Testis (tissue), 3 donors: ENCODE data around the gene ZNF296. TPM values are rescaled to one million over a fixed set of nuclear protein-coding genes. Genes with fewer than 3 reads are reported as not detected.

Experiments used
- DNase-seq: peaks from one replicate; pipeline ENCODE4 v3.0.0-alpha.2; 2019
- H3K27ac ChIP-seq, 2 donors: fragments of 200-600 bp; sonication (generic); one replicate each; pipeline ENCODE4 v1.5.1; 2019
- H3K27me3 ChIP-seq: fragments of 200-600 bp; sonication (generic); one replicate; pipeline ENCODE4 v1.5.1; 2019
- H3K36me3 ChIP-seq: fragments of 200-600 bp; sonication (generic); one replicate; pipeline ENCODE4 v1.5.1; 2017; ENCODE audit warnings: low read depth; ENCODE audit errors: missing control alignments
- H3K4me1 ChIP-seq: fragments of 200-600 bp; sonication (generic); one replicate; pipeline ENCODE4 v1.5.1; 2019
- H3K4me3 ChIP-seq, 2 donors: fragments of 200-600 bp; sonication (generic); one replicate each; pipeline ENCODE4 v1.5.1; 2017 to 2019
- H3K9me3 ChIP-seq: fragments of 200-600 bp; sonication (generic); one replicate; pipeline ENCODE4 v1.5.1; 2017
- POLR2A ChIP-seq: fragments of 450-650 bp; IDR thresholded peaks from one replicate; pipeline ENCODE4 v1.6.1; 2017; ENCODE audit warnings: antibody characterized with exemption, mild to moderate bottlenecking, moderate library complexity
- WGBS, 2 donors: methylation state at CpG; one replicate each; pipeline ENCODE4 v1.1.5; 2018; 5-methylcytosine and 5-hydroxymethylcytosine counted together
- intact Hi-C: fragments of 100-400 bp; cut with DNase I; formaldehyde crosslinking; loops from one replicate; pipeline ENCODE4 v1.15.1; 2023; ENCODE audit warnings: low total_unique reads
- polyA plus RNA-seq: library from polyadenylated mRNA; stranded (reverse); fragments of 350-450 nt; fragmentation: Illumina TruSeq; extraction: RNeasy Lipid Tissue Mini Kit (QIAGEN cat#74804); gene quantifications from one replicate; pipeline ENCODE4 v1.2.3, GENCODE V29; 2014; ENCODE audit warnings: low read depth, low replicate concordance; ENCODE audit not compliant: insufficient read depth
- total RNA-seq, 2 donors: library from RNA; depleted of rRNA; stranded (reverse); fragments of >200 nt; gene quantifications; one replicate each; pipeline ENCODE4 v1.2.3, GENCODE V29; 2016
- TF ChIP-seq, protein P1 (sequence below), 3 experiments: fragments of 450-650 bp in 2 of 3; fragments of 200-600 bp in 1 of 3; sonication (generic) in 1 of 3; IDR thresholded peaks; one replicate each; pipeline ENCODE4 v1.5.1; 2016 to 2019; ENCODE audit warnings: antibody characterized with exemption in 3 of 3, mild to moderate bottlenecking in 2 of 3, moderate library complexity in 1 of 3

ZNF296 gene
- total and polyA plus RNA-seq, 3 donors from 2014 or later: 3.0 to 6.7 (median 5.8) TPM

DNA sequence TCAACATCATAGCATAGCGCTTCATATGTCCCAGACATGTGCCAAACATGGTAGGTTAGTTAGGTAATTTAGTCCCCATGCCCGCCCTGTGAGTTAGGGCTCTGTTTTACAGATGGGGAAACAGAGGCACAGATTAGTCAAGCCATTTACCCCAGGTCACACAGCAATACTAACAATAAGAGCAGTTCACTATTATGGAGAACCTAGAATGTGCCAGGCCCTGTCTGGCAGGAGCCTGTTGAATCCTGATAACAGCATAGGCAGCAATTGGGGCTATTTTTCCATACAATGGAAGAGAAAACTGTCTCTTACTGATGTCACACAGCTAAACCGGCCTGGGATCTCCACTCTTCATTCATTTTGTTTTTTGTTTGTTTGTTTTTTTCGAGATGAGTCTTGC is 10.2 kb upstream of the ZNF296 start:
- Histone ChIP-seq H3K9me3 (no peaks in the 10 kb centered on the region), H3K4me3 (no peak overlapping the region), H3K27ac (no peak overlapping the region), H3K36me3 (no peaks in the 10 kb centered on the region), H3K27me3 (no peaks in the 10 kb centered on the region), H3K4me1 (peaks cover 7% of the 10 kb centered on the region)
- 92 to 93% methylated on average over 4 of the region's 4 CpGs for WGBS, 2 donors
- TF ChIP-seq POLR2A: no peak
- TF ChIP-seq, protein P1, sequence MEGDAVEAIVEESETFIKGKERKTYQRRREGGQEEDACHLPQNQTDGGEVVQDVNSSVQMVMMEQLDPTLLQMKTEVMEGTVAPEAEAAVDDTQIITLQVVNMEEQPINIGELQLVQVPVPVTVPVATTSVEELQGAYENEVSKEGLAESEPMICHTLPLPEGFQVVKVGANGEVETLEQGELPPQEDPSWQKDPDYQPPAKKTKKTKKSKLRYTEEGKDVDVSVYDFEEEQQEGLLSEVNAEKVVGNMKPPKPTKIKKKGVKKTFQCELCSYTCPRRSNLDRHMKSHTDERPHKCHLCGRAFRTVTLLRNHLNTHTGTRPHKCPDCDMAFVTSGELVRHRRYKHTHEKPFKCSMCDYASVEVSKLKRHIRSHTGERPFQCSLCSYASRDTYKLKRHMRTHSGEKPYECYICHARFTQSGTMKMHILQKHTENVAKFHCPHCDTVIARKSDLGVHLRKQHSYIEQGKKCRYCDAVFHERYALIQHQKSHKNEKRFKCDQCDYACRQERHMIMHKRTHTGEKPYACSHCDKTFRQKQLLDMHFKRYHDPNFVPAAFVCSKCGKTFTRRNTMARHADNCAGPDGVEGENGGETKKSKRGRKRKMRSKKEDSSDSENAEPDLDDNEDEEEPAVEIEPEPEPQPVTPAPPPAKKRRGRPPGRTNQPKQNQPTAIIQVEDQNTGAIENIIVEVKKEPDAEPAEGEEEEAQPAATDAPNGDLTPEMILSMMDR (IDR thresholded peaks at IDR 0.05): no peak
- intact Hi-C loops: no loop called here
- no peak for DNase-seq

DNA sequence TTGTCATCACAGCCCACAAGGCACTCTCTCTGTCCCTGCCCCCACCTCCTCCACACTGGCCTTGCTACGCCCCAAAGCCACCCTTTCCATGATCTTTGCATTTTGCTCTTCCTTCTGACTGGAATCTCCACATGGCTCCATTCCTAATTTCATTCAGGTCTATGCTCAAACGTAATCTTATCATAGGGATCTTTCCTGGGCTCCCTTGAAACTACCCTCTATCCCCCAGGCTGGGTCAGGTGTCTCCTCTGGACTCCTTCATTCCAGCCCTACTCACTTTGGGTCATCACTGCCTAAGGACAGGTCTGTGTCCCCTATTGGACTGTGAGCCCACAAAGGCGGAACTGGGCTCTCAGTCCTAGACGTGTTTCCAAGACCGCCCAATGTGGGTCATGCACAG is 5.9 kb upstream of the ZNF296 start:
- DNase-seq: no peak
- Histone ChIP-seq H3K4me3 (no peak overlapping the region), H3K9me3 (no peaks in the 10 kb centered on the region), H3K27ac (no peak overlapping the region), H3K4me1 (peaks cover 14% of the 10 kb centered on the region), H3K36me3 (no peaks in the 10 kb centered on the region), H3K27me3 (no peaks in the 10 kb centered on the region)
- intact Hi-C loops: no loop called here
- 84 to 86% methylated on average over 5 of the region's 5 CpGs for WGBS, 2 donors
- TF ChIP-seq, protein P1 (IDR thresholded peaks at IDR 0.05): no peak
- TF ChIP-seq POLR2A: no peak

DNA sequence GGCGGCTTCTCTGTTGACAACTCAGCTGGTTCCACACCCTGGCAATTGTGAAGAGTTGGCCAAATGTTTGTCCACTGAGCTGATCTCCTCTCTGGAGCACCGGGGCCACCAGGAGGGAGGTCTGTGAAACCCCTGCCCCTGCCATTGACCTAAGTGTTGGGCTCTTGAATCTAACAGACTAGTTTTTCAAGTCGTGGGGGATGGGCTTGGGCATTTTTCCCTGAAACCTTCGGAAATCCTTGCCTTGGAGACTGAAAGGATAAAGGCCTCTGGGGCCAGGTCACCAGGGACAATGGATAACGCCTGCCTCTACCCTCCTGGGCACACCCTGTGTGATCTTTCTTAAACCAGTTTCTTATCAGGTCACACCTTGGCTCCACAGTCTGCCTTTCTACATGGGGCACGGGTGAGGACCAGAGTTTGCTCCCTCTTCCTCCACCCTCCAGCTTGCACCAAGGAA is 3.7 kb upstream of the ZNF296 start:
- intact Hi-C loops: no loop called here
- no peak overlapping the region for H3K27ac ChIP-seq
- DNase-seq: no peak

DNA sequence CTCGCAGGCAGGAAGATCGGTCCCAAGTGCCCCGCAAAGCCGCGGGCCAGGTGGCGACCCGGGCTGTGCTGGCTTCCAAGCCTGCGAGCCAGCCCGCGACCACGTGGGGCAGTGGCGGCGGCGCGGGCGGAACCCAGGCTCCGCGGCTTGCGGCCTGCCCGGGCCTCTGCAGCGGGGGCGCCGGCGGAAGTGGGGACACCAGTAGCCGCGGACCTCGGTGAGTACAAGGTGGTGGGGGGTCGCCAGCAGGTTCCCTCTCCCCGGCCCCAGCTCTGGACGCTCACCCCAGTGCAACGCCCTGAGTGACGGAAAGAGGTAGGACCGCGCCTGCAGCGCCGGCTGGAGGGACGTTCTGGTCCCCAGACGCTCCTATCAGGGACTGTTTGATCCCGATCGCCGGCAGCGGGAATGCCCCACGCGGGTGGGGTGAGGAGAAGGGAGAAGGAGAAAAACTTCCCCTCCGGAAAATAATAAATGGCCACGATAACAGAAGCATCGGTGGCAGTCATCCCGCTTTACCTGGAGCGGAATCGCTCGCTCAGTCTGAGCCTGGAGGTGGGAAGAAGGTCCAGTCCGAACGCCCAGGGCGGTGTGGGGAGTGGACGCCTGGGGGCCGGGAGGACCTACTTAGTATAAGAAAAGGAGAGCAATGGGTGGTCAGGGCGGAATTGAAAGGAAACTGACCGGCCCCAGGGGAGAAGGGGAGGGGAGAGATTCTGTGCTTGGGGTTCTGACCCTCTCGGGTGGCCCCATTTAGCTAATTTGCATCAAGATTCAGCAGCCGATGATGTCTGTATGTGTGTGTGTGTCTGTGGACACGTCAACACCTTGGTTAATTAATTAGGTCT is 3.0 kb upstream of the ZNF296 start, which contains the start of gene GEMIN7:
TSS of gene GEMIN7 (plus strand) at position 198 of the 848 bp plus-strand sequence. CDS start 10,855 bp downstream, outside the sequence.
- DNase-seq: peak; percentile 70
- Histone ChIP-seq H3K9me3 (no peaks in the 10 kb centered on the region), H3K27me3 (no peaks in the 10 kb centered on the region), H3K36me3 (no peaks in the 10 kb centered on the region), H3K27ac (peak within 1 kb of the TSS in 1 of 2 donors; percentile 8), H3K4me3 (peak within 1 kb of the TSS; percentile 88 to 95), H3K4me1 (peaks cover 23% of the 10 kb centered on the region)
- intact Hi-C loops: no loop called here
- no peak for TF ChIP-seq POLR2A
- TF ChIP-seq, protein P1 (IDR thresholded peaks at IDR 0.05): peak in 1 of 3 experiments; percentile 25
- WGBS, 2 donors: 0% methylated on average over 23 to 57 of the region's 61 CpGs

More for the DNA sequence above, 3.7 kb upstream of the ZNF296 start:
- 12 to 13% methylated on average over 6 of the region's 6 CpGs for WGBS, 2 donors
- no peak for TF ChIP-seq POLR2A
- TF ChIP-seq, protein P1 (IDR thresholded peaks at IDR 0.05): no peak
- Histone ChIP-seq H3K9me3 (no peaks in the 10 kb centered on the region), H3K27me3 (no peaks in the 10 kb centered on the region), H3K4me3 (peak overlapping the region; percentile 88 to 95), H3K4me1 (peaks cover 23% of the 10 kb centered on the region), H3K36me3 (no peaks in the 10 kb centered on the region)
